Putamen (tissue), 1 donor: ENCODE measurements around the gene ZIC4.

Experiments
- DNase-seq: peaks from one replicate; pipeline ENCODE4 v3.0.0-alpha.2; 2016; ENCODE audit warnings: low spot score

The ZIC4 gene

DNA sequence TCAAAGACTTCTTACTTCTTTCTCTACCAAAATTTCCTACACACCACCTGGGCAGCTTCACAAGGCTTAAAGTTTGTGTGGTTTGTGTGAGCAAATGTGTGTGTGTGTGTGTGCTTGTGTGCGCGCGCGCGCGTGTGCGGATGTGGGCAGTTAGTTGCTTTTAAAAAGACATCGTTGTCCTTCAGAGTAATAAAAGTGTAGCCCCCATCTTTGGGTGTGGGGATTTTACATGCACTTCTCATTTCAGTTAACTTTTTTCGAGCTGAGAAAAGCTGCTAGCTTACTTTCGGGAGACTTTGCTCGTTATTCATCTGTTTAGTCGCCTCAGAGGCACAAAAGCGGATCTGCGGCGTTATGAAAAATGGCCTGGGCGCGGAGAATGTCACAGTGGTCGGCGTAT, 36.0 kb downstream of the ZIC4 start:
- no peak for DNase-seq

- DNase-seq = no peak
Observed at GRCh38 chr3:147369661-147370123, 36.7 kb downstream of the ZIC4 start.

- DNase-seq = no peak
Observed at GRCh38 chr3:147369231-147369630, 37.1 kb downstream of the ZIC4 start.

GRCh38 chr3:147368561-147369221, 37.7 kb downstream of the ZIC4 start:
- DNase-seq = no peak

DNA sequence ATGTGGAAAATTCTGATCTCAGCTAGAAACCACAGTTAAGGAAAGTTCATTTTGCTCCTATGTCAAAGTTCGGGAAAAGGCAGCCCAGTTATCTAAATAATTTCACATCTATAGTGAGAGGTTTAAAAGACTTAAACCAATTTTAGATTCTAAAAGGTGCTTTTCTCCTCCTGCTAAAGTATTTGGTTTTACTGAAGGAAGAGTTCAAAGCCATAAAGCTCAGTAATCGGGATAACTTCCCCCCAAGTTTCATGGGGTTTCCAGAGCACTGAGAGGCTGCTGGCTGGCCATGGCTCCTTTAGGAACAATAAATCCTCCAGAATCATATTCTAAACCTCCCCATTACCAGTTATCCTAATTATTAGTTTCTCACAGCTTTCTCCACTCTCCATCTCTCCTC, 38.2 kb downstream of the ZIC4 start:
- DNase-seq = no peak

GRCh38 chr3:147367676-147368075, 38.7 kb downstream of the ZIC4 start:
- no peak for DNase-seq

DNA sequence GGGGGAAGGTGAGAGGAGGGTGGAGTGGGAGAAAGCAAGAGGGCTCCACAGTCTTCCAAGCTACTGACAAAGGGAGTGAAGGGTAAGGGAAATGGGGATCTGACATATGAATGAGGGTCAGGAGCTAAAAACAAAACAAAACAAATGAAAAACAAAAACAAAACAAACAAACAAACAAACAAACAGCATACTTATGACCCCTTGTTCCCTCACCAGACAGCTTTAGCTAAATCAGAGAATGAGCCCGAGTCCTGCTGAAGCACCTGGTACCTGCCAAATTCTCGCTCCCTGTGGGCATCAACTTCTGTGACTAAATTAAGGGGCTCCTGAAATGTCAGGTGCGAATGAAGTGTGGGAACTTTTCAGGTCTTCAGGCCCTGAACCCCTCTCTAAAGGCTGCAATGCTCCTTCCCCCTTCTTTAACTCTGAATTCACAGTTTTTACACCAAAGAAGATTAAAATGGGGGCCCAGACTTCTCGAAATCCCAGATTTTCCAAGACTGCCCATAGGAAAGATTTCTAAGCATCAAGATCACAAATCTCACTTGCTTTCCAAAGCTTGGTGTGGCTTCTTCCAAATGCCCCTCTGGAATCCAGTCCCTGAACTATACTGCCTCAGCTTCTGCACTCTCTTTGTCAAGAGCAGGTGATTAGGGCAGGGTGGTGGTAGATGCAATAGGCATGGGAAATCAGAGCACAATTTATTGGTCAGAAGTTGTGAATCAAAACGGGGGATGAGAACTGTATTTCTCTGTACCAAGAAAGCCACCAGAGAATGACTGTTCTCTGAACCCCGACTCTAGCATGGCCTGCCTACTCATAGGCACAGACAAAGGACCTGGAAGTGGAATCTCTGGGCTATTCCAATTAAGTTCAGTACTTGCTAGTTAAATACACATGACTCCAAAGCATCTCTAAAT, 40.9 kb downstream of the ZIC4 start:
- no peak for DNase-seq

- DNase-seq = no peak
Observed at GRCh38 chr3:147364771-147365170, 41.6 kb downstream of the ZIC4 start.

DNA sequence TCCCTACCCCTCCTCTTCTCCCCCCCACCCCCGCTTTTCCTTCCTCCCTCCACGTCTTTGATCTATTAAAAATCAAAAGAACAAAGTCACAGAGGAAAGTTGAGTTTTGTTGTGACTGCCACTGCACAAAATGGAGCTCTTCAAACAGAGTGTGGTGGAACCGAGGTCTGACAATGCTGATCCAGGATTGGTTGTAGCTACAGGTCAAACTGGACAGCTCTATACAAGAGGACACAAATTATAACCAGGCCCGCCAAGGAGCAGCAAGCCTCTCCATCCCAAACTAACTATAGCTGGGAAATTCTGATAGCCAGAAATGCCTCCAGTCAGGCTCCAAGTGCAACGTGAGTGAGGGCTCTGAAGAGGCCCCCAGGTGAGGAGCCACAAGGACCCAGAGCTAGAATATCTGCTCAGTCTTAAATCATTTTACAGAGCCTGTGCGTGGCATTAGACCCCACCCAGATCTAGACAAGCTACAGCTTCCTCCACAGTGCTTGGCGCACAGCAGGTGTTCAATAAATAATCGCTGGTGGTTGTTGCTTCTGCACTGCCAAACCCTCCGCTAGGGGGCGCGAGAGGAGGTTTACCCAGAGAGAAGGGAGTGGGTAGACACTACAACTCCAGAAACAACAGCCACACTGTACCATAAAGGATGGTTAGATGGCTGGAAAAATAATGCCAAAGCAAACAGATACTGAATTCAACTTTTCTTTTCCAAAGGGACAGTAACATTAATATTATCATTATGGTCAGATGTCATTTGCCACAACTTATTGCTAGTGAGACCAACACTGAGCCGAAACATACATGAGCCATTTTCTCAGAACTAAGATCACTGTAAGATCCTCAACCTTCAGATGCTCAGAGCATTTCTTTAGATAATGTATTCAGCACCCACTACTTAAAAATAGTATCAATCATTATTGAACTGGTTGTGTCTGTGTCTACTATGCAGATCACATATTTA, 44.6 kb downstream of the ZIC4 start:
- no peak for DNase-seq

DNA sequence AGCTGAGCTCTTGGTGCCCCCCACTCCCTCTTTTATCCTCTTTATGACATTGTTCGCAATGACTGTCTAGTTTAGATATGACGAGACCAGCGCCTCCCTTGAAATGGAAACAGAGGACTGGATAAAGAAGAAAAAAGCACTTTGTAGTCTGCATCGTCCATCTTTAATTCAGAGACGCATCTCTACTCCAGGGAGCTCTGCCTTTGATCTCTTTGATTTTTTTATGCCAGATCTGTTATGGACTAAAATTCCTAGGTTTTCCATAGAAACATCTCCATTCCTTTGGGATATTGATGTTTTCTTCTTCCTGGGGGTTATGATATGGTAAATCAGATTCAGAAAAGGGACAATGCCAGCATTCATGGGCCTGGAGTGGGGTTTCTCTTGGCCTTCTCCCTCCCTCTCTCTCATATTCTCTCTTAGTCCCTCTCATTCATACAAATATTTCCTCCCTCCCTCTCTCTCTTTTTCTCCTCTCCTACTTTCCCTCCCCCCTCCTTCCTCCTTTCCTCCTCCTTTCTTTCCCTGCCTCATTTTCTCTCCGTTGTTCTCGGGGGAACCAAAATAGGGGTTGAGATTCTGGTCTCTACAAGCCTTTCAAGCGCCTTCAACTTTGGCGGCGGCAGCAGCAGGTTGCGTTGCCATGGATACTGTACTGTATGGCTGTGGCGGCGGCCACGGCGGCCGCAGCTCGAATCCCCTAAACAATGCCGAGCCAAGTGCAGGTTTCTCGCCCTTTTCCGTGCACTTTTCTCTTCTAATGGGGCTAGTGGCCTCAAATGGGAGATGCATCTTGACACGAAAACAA, 45.5 kb downstream of the ZIC4 start:
- DNase-seq = no peak

- no peak for DNase-seq
Observed at GRCh38 chr3:147360051-147360439, 46.3 kb downstream of the ZIC4 start.

DNA sequence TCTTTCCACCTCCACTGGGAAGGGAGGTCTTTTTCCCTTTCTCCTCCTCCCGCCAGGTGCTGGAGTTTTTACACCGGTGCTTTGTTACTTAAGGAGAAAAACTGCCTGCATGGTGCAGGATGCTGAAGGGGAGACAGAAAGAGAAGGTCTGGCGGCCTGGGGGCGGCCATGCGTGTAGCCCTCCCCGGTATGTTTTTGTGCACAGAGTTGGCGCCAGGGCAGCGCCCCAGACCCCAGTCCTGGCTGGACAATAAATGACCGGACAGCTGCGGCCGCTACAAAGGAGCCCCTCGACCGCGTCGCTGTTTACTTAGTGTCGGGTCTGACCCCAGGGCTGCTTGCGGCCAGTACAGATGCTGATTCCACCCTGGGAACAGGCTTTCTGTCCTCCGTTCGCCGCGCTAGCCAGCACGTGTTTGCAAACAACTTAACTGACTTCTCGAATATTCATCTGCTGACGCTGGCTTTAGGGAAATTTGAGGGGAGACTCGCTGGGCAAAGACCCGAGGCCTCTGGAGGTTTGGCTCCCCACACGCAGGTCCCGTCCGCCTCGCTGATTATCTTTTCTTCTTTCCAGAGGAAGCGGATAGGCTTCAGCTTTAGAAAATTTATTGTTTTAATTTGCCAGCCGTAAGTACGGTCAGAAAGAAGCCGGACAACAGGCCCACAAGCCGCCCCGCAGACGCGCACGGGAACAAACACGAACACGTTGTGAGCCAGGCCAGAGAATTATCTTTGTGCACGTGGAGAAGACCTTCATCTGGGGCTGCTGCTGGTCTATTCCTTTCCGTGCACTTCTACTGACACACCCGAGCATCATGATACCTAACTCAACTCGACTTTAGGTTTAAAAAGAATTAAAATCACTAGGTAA, 46.9 kb downstream of the ZIC4 start:
- DNase-seq = no peak

GRCh38 chr3:147358144-147358992, 48.0 kb downstream of the ZIC4 start:
- DNase-seq = no peak

- no peak for DNase-seq
Observed at GRCh38 chr3:147356909-147357900, 49.1 kb downstream of the ZIC4 start.

DNA sequence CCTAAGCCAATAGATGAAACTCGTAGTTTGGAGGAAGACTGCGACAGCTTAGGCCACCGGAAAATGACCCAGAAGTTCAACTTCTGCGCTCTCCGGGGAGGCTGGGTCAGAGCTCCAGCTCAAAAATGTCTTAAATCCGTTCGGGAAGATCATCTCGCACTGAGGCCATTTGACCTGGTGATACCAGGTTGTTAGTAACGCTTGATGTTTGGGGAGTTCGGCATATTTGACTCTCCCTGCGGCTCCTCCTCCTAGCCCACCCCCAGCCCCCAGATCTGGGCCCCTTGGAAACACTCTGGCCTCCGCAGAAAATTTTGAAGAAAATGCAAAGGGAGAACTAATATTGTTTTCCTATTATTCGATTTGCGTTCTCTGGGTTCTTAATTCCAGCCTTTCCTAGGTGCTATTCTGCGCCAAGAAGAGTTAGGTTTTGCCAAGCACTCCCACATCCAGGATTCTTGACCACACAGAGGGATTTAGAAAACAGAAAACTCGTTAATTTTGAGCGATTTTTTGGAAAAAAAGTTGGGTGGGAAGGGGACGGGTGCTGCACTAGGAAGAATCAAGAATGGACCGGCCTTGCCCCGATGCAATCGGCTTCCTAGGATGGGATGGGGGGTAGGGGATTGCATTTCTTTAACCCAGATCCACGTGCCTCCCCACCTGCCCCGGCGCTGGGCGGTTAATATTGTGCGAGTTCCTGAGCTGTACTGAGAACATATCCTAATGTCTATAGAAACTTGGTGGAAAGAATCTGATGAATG, 50.0 kb downstream of the ZIC4 start:
- DNase-seq = no peak

GRCh38 chr3:147355753-147356090, 50.6 kb downstream of the ZIC4 start:
- no peak for DNase-seq

DNA sequence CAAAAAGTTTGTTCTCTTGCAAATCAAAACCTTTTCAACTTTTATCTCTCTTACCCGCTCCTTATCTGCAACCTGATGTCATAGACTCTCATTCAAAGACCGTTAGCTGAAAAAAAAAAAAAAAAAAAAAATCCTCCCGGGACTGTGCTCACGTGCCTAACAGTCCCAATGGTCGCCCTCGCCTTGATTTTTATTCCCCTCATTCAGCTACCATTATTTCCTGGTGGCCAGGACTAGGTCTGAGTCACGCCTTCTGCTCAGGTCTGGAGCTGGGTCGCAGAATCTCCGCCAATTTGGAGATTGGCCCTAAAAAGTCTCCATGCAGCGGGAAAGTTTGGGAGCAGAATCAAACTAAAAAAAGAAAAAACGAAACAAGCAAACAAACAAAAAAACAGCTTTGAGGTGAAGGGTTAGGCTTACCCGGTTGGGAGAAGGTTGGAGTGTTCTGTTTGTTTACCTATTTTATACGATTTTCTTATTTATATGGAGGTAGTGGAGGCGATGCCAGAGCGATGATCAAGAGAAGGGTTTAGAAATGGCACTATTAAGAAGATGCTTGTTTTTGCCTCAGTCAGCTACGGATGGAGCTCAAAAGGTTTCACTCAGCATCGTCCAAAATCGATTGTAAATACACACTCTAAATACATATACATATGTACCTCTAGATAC, 51.1 kb downstream of the ZIC4 start:
- DNase-seq = no peak
